Anterior cingulate cortex (tissue), 58 donors: Measurements from ENCODE around the gene KHDC4.

ENCODE experiments used
- DNase-seq, 58 donors: peaks; one replicate each; lab custom pipeline; 2025; lab: John Stamatoyannopoulos, UW

KHDC4 gene

DNA sequence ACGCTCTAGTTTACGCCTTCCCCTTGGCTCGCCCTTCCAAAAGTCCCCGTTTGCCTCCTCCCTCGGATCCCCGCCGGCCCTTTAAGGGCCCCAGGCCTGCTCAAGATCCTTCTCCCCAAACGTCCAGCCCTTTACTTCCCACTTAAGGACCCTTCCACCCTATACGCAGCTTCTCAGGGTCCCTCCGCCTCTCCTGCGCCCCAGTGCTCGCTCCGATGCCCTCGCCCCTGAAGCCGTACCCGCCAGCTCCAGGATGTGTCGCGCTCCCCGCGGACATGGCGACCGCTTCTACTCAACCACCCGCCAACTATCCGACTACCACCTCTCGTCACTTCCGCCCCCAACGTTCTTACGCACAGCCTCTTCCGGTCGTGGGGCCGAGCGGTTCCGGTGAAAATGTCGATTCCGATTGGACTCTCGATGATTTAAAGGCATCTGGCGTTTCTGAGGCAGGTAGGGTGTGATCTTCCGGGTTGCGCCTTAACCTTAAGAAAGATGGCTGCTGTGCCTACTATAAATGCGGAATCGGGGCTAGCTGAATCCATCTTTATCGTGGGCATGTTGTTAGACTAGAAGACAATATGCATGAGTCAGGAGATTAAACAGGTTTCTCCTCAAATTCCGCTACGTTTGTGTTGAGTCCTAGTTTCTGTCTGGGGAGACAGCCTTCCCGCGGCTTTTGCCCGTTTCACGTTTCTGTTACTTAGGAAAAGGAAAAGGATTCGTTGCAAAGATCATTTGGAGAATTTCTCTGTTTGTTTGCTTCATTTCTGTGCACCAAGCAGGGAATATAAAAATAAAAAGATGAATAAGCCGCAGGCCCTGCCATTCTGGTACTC, at the start of gene KHDC4:
KHDC4 (minus strand) TSS at position 317 of the 839 bp plus-strand sequence; CDS start at position 277, 40 bp downstream.
- peak; percentile 64 to 98 (median 95) for DNase-seq

DNA sequence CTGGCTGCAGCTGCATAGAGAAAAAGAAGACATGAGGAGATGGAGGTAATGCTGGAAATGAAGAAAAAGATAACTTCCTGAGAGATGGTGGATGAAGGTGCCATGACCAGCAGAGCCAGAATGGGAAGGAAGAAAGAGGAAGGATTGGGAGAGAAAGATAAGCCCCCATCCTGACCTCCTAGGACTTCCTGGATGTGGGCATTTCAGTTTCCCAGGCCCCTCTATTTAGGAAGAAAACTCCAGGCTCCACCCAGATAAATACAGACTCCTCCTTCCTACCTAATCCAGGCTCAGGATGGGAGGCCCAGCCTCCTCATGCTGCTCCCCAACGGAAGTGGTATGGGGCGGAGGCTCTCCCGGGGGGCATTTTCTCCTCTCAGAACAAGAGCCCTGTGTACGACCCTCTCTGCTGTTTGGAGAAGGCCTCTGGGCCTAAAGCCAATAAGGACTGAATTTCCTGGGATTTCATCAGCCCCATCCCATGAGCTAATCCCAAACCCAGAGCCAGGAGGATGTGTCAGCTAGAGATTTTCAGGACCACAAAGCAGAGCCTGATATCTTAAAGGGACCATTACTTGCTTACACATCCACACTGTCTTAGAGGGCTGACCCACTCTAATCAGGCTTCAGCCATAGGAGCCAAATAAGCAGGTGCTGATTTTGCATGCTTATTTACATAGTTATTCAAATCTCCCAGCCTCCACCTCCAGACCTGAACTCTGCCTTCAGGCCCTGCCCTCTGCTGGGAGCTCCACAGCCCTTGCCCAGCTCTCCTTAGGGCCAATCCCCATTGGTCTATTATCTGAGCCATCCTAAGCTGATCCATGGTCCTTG, 49.2 kb upstream of the KHDC4 start:
- DNase-seq, result no peak

DNA sequence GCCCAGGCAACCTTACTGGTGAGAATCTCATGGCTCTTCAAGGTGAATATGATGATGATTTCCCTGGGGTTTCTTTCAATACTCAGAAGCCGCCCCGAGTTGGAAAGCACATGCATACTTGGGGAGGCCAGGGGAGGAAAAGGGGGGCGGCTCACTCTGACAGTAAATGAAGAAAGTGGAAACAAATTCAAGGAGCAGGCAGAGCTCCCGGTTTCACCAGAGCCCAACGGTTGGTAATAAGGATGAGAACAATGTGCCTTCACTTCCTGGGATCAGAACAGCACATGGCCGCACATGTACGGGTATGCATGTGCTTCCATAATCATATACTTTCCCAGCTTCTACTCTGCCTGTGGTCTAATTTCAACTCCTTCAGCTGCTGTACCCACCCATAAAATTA, 47.9 kb upstream of the KHDC4 start:
- DNase-seq, result no peak

DNA sequence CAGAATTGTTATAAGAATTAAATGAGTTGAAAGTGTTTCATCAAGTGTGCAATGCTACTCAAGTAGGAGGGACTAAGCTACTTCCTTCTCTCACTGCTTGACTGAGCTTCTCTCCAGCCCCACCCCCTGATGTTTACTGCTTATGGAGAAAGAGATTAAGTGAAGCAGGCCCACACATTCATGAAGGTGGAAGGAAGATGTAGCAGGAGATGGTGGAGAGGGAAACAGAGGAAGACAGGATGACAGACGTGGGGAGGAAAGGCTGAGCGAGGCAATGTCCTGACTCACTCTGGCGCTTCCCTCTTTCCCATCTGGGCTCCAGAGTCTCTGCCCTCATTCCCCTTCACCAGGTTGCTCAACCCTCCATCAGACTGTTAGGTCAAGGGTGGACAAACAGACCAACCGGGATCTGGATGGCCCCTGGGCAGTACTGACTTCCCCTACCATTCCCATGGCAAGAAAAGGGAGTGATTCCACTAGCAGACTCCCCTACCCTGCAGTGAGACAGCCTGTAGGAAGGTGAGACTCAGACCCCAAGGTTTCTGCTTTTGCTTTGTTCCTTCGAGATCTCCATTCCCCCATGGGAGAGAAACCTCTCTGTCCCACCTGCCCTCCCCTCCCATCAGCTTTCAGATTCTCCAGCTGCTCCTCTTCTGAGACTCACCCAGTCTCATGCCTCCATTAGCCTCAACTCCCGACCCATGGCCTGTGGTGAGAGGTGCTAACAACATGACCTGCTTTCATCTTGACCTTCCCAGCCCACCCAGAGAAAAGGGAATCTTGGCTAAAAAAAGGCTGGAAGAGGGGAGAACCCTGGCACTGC, 47.3 kb upstream of the KHDC4 start:
- DNase-seq, result no peak

DNA sequence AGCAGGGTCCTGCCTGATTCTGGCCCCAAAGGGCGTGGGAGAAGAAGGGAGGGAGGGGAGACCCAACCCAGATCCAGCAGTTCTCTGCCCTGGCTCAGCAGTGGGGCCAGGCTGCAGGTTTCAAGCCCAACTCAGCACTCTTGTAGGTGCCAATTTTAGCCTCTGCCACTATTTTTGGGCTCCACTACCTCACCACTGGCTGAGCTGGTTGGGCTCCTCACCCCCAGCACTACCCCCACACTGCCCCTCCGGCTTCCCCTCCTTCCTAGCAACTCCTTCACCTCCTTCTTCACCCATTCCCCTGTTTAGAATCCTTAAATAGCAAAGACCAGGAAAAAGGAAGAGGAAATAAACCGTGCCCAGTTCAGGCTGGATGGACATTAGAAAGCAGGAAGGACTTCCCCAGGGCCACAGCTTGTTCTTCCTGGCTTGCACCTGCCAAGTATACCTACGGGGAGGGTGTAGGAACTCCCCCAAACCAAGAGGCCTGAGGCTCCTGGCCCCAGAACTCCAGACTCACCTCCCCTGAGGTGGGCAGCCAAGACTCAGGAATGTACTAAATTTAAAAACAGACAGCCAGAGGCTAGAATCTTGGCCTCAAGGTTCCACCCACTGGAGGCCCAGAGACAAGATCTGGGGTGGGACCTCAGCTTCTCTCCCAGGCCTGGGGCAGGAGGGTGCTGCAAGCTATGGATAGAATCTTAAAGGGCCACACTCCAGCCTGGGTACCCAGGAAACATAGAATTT, 45.6 kb upstream of the KHDC4 start:
- peak in 1 of 58 donors; percentile 11 for DNase-seq

DNA sequence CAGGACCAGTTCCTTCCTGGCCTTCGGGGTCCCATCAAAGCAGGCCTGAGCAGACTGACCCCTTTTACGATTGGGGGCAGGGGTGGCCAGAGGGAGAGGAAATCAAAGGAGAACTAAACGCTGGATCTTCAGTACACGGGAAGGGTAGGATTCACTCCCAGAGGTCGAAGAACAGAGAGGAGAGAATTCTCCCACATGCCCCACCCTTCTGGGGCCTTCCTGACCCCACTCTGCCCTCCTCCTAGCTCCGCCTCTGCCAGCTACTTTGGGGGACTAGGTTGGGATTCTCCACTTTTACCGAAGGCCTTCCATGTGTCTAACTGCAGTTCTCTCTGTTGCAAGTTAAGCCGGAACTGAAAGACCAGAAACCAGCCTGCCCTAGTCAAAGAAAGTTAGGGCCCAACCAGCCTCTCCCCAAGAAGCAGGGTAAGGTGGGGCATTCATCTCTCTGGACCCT, 44.8 kb upstream of the KHDC4 start:
- no peak for DNase-seq

DNA sequence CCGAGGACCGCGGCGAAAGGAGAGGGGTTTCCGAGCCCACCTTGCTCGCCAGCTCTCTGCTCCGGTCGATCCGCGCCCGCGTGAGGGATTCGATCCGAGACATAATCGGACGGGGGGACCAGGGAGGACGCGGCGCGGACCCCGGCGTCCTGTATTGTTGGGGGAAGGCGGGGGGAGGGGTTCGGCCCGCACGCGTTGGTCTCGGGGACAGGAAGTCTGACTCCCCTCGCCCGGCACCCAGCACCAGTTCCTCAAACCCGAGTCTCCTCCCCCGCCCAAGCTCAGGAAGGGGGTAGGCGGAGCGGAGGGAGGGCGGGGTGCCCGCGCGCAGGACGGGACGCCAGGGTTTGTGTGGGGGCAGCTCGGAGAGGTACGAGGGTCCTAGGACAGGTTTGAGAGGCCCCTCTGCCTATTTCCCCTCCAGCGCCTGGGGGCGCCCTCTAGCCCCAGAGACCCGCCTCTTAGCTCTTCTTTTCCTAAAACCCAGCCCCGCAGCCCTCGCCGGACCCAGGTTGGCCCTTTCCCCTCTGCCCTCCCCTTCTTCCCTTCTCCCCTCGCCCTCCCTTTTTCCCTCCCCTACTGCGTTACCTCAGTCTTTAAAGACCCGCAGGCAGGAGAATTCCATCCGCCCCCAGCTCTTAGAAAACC, 44.2 kb upstream of the KHDC4 start, which contains the start of gene ARHGEF2:
ARHGEF2 (minus strand) TSS at position 223 of the 648 bp plus-strand sequence; CDS start at position 103, 120 bp downstream.
- DNase-seq, result peak in 47 of 58 donors; percentile 17 to 71 (median 50)

DNA sequence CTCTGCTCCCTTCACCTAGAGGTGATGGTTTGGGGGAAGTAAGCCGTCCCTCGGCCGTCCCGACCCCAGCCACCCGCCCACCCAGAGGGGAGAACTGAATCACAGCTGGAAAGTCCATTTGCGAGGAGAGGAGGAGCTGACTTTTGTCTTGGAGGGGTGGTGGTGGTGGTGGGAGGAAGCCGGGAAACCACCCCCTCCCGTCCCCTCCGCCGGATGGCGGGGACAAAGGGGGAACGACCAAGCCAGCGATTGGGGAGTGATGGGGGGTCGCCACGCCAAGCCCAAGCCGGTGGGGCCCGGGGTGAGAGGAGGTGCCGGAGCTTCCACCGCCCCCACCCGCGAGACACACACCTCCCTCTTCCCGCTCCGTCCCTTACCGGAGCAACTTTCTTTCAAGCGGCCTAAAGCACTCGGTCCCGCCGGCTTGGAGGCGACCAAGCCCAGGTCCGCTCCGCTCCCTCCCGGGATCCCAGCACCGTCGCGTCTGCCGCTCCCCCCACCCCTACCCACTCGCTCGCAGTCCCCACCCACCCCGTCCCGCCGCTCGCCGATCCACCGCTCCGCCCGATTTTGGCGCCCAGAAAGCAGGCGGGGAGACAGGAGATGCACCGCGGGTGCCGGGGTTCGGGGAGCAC, 43.6 kb upstream of the KHDC4 start:
- peak in 26 of 58 donors; percentile 28 to 70 (median 48) for DNase-seq

DNA sequence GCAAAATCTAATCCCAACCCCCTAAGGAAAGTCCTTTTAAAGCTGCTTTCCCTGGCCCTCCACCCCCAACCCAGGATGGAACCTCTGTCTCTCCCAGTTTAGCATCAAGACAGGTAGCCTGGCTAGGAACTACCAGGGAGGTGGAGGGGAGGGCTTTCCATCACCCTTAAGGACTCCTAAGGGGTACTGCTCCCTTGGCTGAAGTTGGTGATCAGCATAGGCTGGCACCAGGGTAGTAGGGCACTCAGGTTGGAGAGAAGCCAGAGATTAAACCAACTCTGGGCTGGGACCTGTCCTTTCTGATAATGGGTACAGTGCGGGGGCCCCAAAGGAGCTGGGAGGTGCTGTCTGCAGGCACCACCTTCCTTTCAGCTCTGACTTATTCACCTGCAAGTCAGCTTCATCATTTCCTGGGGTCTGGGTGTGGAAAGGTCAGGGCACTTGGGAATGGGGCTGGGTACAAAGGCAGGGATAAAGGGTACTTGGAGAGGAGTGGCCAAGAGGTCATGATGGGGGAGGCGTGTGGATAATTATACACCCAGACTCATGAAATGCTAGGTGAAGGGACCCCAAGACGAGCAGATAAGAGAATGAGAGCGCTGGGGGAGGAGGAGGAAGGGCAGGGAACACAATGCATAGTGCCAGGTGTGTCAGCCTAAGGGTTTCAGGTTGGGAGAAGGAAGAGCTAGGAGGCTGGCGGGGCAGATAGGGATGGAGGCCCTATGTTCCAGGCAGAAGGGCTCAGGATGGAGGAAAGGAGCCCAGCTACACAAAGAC, 42.9 kb upstream of the KHDC4 start:
- peak in 5 of 58 donors; percentile 27 to 53 (median 43) for DNase-seq

DNA sequence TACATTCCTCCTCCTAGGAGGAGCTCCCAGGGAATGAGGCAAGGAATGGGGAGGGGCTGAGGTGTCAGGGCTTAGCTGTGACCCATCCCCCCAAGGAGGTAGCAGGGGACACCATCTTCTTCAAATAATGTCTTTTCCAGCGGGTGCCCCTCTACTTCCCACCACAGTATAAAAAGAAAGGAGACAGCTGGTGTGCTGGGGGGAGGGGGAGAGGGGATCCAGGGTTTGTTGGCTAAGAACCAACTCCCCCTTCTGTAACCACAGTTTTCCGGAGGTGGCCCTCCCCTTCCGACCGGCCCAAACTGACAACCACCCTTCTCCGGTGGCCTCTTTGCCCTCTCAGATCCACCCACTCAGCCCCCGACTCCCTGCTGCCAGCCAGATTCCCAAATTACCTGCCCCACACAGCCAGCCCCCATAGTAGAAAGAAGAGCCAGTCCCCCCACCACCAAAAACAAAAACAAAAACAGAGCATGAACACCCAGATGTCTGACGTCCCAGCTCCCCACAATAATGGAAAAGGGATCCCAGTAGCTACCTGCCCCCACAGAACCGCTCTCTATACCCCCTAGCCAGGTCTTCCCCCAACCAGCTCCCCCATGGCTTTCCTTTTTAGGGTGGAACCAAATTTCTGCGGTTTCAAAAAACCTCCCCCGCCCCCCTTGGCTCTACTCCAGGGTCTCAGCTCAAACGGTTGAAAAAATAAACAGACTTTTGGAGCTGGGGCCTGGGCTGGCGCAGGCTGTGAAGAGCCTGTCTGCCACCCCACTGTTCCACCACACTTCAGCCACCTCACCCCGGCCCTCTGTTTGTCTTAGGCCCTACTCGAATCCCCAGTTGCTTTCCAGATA, 42.1 kb upstream of the KHDC4 start:
- DNase-seq, result peak in 26 of 58 donors; percentile 11 to 53 (median 35)

DNA sequence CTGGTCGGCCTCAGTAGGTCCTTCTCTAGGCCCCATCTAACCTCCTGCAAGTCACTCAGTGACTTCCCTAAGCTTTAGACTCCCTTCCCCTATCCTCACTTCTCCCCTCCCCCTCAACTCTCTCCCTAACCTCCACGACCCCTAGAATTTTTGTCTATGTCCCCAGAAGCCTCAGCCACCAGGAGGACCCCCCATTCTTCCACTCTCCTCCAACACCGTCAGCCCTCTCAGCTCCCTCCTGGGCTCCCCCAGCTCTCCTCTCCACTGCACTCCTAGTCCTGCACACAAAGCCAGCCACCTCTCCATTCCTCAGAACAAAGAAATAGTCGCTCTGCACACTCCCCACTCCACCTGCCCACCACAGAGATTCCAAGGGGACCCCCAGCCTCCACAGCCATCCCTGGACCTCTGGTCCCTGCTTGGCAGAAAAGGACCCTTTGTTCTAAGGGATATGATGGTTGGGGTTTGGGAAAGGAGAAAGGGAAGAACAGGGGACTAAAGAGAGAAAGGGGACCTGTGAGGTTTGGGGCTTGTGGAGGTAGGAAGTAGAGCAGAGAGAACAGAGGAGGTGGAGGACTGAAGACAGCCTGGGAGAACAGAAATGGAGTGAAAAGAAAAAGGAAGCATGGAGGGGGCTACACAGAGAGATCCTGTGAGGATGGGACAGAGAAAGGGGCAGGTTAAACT, 41.3 kb upstream of the KHDC4 start:
- DNase-seq, result peak in 3 of 58 donors; percentile 18 to 51 (median 32)

DNA sequence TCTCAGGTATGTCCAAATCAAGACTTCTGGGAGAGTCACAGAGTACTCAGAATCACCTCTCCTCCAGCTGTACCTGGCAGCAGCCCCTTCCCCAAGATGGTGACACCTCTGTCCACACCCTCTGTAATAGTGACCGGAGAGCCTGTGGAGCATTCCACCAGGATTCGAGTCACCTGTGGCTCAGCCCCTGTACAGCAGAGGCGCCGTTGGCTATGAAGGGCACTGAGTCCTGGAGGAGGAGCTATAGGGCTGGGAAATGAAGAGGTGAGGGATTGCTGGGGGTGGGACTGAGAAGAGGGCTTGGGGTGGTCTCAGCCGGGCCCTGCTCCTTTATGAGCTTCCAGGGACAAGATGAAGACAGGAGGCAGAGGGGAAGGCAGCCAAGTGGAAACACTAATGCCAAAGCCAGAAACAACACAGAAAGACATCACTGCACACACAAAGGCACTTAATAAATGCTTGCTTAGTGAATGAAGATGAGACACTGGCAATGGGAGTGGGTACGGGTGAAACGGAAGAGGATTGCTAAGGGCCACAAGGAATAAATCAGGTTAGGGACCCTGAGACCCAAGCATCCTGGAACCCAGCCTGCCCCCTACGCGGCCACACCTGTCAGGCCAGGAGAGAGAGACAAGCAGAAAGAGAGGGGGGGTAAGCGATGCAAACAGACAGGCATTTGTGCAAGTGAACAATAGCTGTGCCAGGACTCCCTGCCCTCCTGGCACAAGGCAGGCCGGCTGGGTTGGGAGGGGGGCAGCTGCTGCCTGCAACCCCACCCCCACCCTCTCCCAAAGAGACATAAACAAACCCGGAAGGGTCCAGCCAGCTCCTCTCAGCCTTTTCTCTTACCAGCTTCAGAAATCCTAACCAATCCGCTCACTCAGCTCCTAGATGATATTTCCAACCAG, 40.2 kb upstream of the KHDC4 start:
- DNase-seq, result peak in 53 of 58 donors; percentile 36 to 93 (median 77)

DNA sequence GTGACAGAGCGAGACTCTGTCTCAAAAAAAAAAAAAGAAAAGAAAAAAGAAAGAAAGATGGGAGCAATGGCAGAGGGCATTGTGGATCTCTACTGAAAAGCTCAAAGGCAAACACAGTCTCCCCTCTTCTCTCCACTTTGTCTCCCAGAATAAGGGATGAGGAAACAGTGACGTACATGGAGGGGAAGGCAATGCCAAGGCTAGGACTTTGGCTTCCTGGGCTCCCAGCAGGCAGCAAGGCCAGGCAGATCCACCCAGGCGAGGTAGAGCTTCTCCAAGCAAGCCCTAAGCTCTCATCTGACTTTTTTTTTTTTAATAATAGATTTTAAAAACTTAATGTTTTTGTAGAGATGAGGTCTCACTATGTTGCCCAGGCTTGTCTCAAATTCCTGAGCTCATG, 39.5 kb upstream of the KHDC4 start:
- DNase-seq, result peak in 3 of 58 donors; percentile 15 to 24 (median 18)

DNA sequence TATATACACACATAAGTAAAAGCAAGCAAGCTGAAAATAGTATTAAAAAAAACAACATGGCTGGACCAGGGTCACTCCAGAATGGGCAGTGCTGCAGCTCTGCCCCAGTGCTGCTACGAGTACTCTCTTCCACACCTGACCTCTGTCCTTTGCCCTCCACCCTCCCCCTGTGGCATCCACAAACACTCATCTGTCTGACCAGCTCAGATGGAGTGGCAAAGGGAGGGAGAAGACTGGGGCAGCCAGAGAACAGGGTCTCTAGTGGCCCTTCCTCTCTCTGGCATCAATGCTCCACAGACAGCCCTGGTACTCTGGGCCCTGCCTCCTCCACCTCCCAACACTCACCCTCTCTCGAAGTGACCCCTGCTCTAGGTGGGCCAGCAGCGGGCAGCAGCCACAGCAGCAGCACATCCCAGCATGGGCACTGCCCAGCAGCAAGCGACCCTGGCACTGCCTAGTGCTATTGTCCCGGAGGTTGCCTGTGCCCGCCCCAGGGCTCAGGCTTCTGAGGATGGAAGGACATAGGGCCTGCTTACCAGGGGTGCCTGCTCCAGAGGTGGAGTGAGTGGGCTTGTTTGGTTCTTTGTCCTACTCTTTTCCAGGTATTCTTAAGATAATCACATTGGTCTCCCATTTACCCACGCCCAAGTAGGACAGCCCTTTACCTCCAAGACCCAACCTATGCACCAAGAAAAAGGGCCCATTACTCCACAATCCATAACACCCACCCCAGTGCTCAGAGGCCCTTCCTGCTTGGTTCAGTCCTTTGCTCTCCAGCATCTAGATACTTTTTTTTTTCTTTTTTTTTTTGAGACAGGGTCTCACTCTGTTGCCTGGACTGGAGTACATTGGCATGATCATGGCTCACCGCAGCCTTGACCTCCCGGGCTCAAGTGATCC, 37.9 kb upstream of the KHDC4 start:
- peak in 38 of 58 donors; percentile 18 to 83 (median 56) for DNase-seq
